Endothelial cell of umbilical vein (primary cell): ENCODE results near the gene SMAD6. TPM values are rescaled to one million over a fixed set of nuclear protein-coding genes. Genes with fewer than 3 reads are reported as not detected.

Source experiments
- BruUV-seq: library from RNA; stranded (reverse); fragments of 400-500 nt; replicated peaks from 2 replicates; lab custom pipeline; 2021; lab: Mats Ljungman, UMichigan
- CTCF ChIA-PET: fragments of 300-600, 350-600 bp; sonication (Branson Sonifier 250); formaldehyde crosslinking; loops from one replicate; lab custom pipeline; 2021; ENCODE audit warnings: antibody characterized with exemption, inconsistent platforms; lab: Charles Lee
- POLR2A ChIA-PET: fragments of 300-600, 350-600 bp; sonication (Branson Sonifier 250); formaldehyde crosslinking; loops from one replicate; lab custom pipeline; 2021; ENCODE audit warnings: antibody characterized with exemption, inconsistent platforms; lab: Charles Lee
- DNase-seq: peaks from one replicate; pipeline ENCODE4 v3.0.0-alpha.2; 2011; ENCODE audit warnings: low read depth, low spot score
- FAIRE-seq: peaks from 2 replicates; lab custom pipeline; 2011; peaks lifted over from hg19 to GRCh38; lab: Jason Lieb, UNC
- H2AFZ ChIP-seq: 2 replicates; pipeline ENCODE4 v1.6.0; 2012; ENCODE audit warnings: low read depth, low read length, control low read depth, inconsistent platforms
- H3K27ac ChIP-seq: 2 replicates; pipeline ENCODE4 v1.5.1; 2011; ENCODE audit warnings: low read depth, mild to moderate bottlenecking, control low read depth, low read length, moderate library complexity; ENCODE audit not compliant: insufficient read depth
- H3K27me3 ChIP-seq, 2 experiments: 2 replicates each; pipeline versions ENCODE4 v1.6.0 to v1.6.1; 2011; ENCODE audit warnings: low read length in 2 of 2, mixed read lengths in 1 of 2; ENCODE audit not compliant: control insufficient read depth in 2 of 2, insufficient read depth in 2 of 2
- H3K36me3 ChIP-seq, 2 experiments: 2 replicates in 1 of 2; 3 replicates in 1 of 2; pipeline ENCODE4 v1.5.1; 2011; ENCODE audit warnings: low read length in 2 of 2, mild to moderate bottlenecking in 1 of 2, moderate library complexity in 1 of 2; ENCODE audit not compliant: control insufficient read depth in 2 of 2, insufficient read depth in 2 of 2; ENCODE audit errors: extremely low read depth in 1 of 2
- H3K4me1 ChIP-seq: 3 replicates; pipeline ENCODE4 v1.5.1; 2011; ENCODE audit warnings: mild to moderate bottlenecking, low read length; ENCODE audit not compliant: control insufficient read depth, insufficient read depth; ENCODE audit errors: extremely low read depth
- H3K4me2 ChIP-seq: 2 replicates; pipeline ENCODE4 v1.6.1; 2011; ENCODE audit warnings: low read length, control low read depth, mixed read lengths; ENCODE audit not compliant: insufficient read depth
- H3K4me3 ChIP-seq, 3 experiments: fragments of 200-600 bp in 1 of 3; sonication (generic), shearing (Covaris generic) in 1 of 3; replicated peaks in 1 of 3; 2 replicates each; pipeline ENCODE4 v1.5.1; 2011 to 2016; ENCODE audit warnings: control low read depth in 3 of 3, low read length in 3 of 3, mild to moderate bottlenecking in 2 of 3, inconsistent platforms in 1 of 3, low read depth in 1 of 3, moderate library complexity in 1 of 3; ENCODE audit not compliant: insufficient read depth in 1 of 3
- H3K79me2 ChIP-seq: 2 replicates; pipeline ENCODE4 v1.6.0; 2012; ENCODE audit warnings: low read length, inconsistent platforms; ENCODE audit not compliant: control insufficient read depth, insufficient read depth
- H3K9ac ChIP-seq: replicated peaks from 2 replicates; pipeline ENCODE3; 2011; ENCODE audit warnings: low read length, control low read depth; ENCODE audit not compliant: insufficient read depth; ENCODE audit errors: extremely low read depth
- H3K9me1 ChIP-seq: replicated peaks from 3 replicates; pipeline ENCODE4 v1.6.0; 2011; ENCODE audit warnings: mild to moderate bottlenecking, low read length; ENCODE audit not compliant: control insufficient read depth, insufficient read depth; ENCODE audit errors: extremely low read depth
- H3K9me3 ChIP-seq: replicated peaks from 2 replicates; pipeline ENCODE4 v1.5.1; 2012; ENCODE audit warnings: low read length, inconsistent platforms; ENCODE audit not compliant: control insufficient read depth, insufficient read depth
- H4K20me1 ChIP-seq: replicated peaks from 2 replicates; pipeline ENCODE3; 2011; ENCODE audit warnings: mild to moderate bottlenecking, low read length; ENCODE audit not compliant: control insufficient read depth, insufficient read depth; ENCODE audit errors: extremely low read depth
- EZH2 ChIP-seq: IDR thresholded peaks from 2 replicates; pipeline ENCODE4 v1.6.1; 2012; ENCODE audit warnings: borderline replicate concordance, low read depth, mild to moderate bottlenecking, moderate library complexity, low read length, inconsistent platforms; ENCODE audit not compliant: severe bottlenecking
- FOS ChIP-seq: IDR thresholded peaks from 2 replicates; pipeline ENCODE4 v1.6.1; 2011; ENCODE audit warnings: mild to moderate bottlenecking, low read length, moderate library complexity, borderline replicate concordance; ENCODE audit not compliant: insufficient read depth
- GATA2 ChIP-seq: IDR thresholded peaks from 2 replicates; pipeline ENCODE4 v1.7.0; 2011; ENCODE audit warnings: low read depth, mild to moderate bottlenecking, moderate library complexity, mixed read lengths, low read length; ENCODE audit not compliant: insufficient read length, insufficient read depth
- JUN ChIP-seq: IDR thresholded peaks from 2 replicates; pipeline ENCODE4 v1.6.1; 2011; ENCODE audit warnings: borderline replicate concordance, low read depth; ENCODE audit not compliant: insufficient read length, insufficient read depth
- MYC ChIP-seq: IDR thresholded peaks from one replicate; pipeline ENCODE4 v1.6.1; 2011; ENCODE audit warnings: mild to moderate bottlenecking, low read depth, low read length
- POLR2A ChIP-seq: IDR thresholded peaks from 2 replicates; pipeline ENCODE4 v1.6.1; 2012; ENCODE audit warnings: low read depth, mild to moderate bottlenecking, control low read depth, low read length
- POLR2AphosphoS5 ChIP-seq: IDR thresholded peaks from 2 replicates; pipeline ENCODE4 v1.6.1; 2012; ENCODE audit warnings: low read depth, mild to moderate bottlenecking, control low read depth, low read length, moderate library complexity; ENCODE audit not compliant: insufficient read depth
- dilution Hi-C: fragments of 300-500 bp; cut with MboI; formaldehyde crosslinking; loops from one replicate; pipeline ENCODE4 v1.15.0; 2019; ENCODE audit warnings: low sequenced_read_pairs; ENCODE audit not compliant: extremely low pct_ligation_motif_present
- intact Hi-C: fragments of 100-400 bp; cut with micrococcal nuclease; formaldehyde crosslinking; loops from one replicate; pipeline ENCODE4 v1.10.0; 2022
- polyA plus RNA-seq, 4 experiments: library from polyadenylated mRNA; depleted of rRNA in 3 of 4; stranded (reverse) in 3 of 4; unstranded in 1 of 4; fragments of >200 nt; gene quantifications; 2 replicates each; pipeline versions ENCODE4 v1.2.1 to v1.2.3, GENCODE V29; 2011 to 2012; ENCODE audit warnings: missing spikeins in 1 of 4
- total RNA-seq: library from RNA; stranded (reverse); gene quantifications from 2 replicates; pipeline ENCODE4 v1.2.3, GENCODE V29; 2021
- TF ChIP-seq, protein P1 (sequence below): IDR thresholded peaks from 2 replicates; pipeline ENCODE4 v1.6.1; 2011; ENCODE audit not compliant: insufficient read depth, insufficient read length
- TF ChIP-seq, protein P2 (sequence below), 2 donors: IDR thresholded peaks; 1 replicate in 1 of 2; 2 replicates in 1 of 2; pipeline ENCODE4 v1.5.1; 2011; ENCODE audit warnings: low read length in 2 of 2, mild to moderate bottlenecking in 2 of 2, moderate library complexity in 2 of 2, control low read depth in 1 of 2, inconsistent platforms in 1 of 2, low read depth in 1 of 2; ENCODE audit not compliant: insufficient read depth in 1 of 2; ENCODE audit errors: extremely low read depth in 1 of 2

The SMAD6 gene
- total and polyA plus RNA-seq, 2 donors (not counting 3 experiments of a cell fraction or from before 2014, with no cell fraction given) = 7.3 to 12.5 TPM

DNA sequence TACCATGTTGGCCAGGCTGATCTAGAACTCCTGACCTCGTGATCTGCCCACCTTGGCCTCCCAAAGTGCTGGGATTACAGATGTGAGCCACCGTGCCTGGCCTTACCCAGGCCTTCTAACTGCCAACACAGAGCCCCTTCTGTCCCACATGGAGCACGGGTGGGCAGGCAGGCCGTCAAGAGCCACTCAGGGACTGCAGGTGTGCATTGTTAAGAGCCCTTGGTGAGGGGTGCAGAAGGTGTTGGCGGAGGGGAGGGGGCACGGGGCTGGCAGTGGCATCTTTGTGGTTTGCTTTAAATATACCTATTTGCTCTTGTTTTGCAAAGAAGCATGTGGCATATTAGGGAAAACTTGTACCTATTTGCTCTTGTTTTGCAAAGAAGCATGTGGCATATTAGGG lies 37.3 kb downstream of the SMAD6 start:
- no peak overlapping the region for H2AFZ ChIP-seq
- no peaks in the 10 kb centered on the region for H3K27me3 ChIP-seq
- no peak overlapping the region for H3K9ac ChIP-seq
- no peak overlapping the region for H3K4me3 ChIP-seq
- no peak overlapping the region for H3K4me2 ChIP-seq
- H3K9me3 ChIP-seq = no peaks in the 10 kb centered on the region
- no TSS peak for BruUV-seq
- FAIRE-seq (no peak), DNase-seq (no peak)
- intact Hi-C loops = no loop called here
- TF ChIP-seq EZH2 = no peak
- no peak for TF ChIP-seq JUN
- TF ChIP-seq, protein P1, sequence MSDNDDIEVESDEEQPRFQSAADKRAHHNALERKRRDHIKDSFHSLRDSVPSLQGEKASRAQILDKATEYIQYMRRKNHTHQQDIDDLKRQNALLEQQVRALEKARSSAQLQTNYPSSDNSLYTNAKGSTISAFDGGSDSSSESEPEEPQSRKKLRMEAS = no peak
- TF ChIP-seq, protein P2, sequence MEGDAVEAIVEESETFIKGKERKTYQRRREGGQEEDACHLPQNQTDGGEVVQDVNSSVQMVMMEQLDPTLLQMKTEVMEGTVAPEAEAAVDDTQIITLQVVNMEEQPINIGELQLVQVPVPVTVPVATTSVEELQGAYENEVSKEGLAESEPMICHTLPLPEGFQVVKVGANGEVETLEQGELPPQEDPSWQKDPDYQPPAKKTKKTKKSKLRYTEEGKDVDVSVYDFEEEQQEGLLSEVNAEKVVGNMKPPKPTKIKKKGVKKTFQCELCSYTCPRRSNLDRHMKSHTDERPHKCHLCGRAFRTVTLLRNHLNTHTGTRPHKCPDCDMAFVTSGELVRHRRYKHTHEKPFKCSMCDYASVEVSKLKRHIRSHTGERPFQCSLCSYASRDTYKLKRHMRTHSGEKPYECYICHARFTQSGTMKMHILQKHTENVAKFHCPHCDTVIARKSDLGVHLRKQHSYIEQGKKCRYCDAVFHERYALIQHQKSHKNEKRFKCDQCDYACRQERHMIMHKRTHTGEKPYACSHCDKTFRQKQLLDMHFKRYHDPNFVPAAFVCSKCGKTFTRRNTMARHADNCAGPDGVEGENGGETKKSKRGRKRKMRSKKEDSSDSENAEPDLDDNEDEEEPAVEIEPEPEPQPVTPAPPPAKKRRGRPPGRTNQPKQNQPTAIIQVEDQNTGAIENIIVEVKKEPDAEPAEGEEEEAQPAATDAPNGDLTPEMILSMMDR (IDR thresholded peaks at IDR 0.05; ENCODE audit: extremely low read depth in 1 of 2, insufficient read depth in 1 of 2, low read depth in 1 of 2, low read length in 2 of 2) = no peak
- no peak for TF ChIP-seq GATA2
- TF ChIP-seq POLR2A = no peak
- no peak for TF ChIP-seq MYC
- no peak for TF ChIP-seq FOS
- TF ChIP-seq POLR2AphosphoS5 = no peak
- no peaks in the 10 kb centered on the region for H4K20me1 ChIP-seq
- H3K27ac ChIP-seq = no peak overlapping the region
- dilution Hi-C loops = no loop called here
- ChIA-PET POLR2A (interaction anchor here (0.6 kb wide), 1 partner anchor 656 kb away, joined by 12 read pairs; no protein-coding TSS in a partner anchor), CTCF (no interaction called here)
- peaks cover 48% of the 10 kb centered on the region for H3K79me2 ChIP-seq
- H3K36me3 ChIP-seq = no peaks in the 10 kb centered on the region
- no peaks in the 10 kb centered on the region for H3K9me1 ChIP-seq
- H3K4me1 ChIP-seq = peaks cover 28% of the 10 kb centered on the region
